Kidney (tissue), 14 donors: ENCODE results near the gene COL4A2. TPM values are rescaled to one million over a fixed set of nuclear protein-coding genes. Genes with fewer than 3 reads are reported as not detected.
A peak's percentile ranks its signal among the peaks of the same experiment; 100 is the strongest.

Experiments used
- DNase-seq, 5 donors: peaks; one replicate each; pipeline ENCODE4 v3.0.0-alpha.2; 2013 to 2020
- FAIRE-seq: peaks from 2 replicates; lab custom pipeline; 2012; peaks lifted over from hg19 to GRCh38; lab: Jason Lieb, UNC
- H3K27ac ChIP-seq, 2 donors: one replicate each; pipeline ENCODE4 v1.7.0; 2013; ENCODE audit warnings: low read depth in 2 of 2, low read length in 2 of 2, inconsistent platforms in 1 of 2
- H3K27me3 ChIP-seq: one replicate; pipeline ENCODE4 v1.7.1; 2013; ENCODE audit warnings: low read length, inconsistent platforms; ENCODE audit not compliant: control insufficient read depth, insufficient read depth
- H3K36me3 ChIP-seq, 3 donors: one replicate each; pipeline versions ENCODE4 v1.7.0 to v1.7.1; 2013; ENCODE audit warnings: low read length in 3 of 3, control low read depth in 1 of 3, inconsistent platforms in 1 of 3; ENCODE audit not compliant: insufficient read depth in 3 of 3, control insufficient read depth in 2 of 3
- H3K4me1 ChIP-seq, 3 donors: one replicate each; pipeline versions ENCODE4 v1.7.0 to v1.7.1; 2013; ENCODE audit warnings: low read length in 3 of 3, inconsistent platforms in 1 of 3, low read depth in 1 of 3; ENCODE audit not compliant: control insufficient read depth in 2 of 3, insufficient read depth in 2 of 3
- H3K4me3 ChIP-seq, 3 donors: one replicate each; pipeline versions ENCODE4 v1.7.0 to v1.8.1; 2013; ENCODE audit warnings: low read length in 3 of 3, control low read depth in 1 of 3, inconsistent platforms in 1 of 3
- H3K9ac ChIP-seq, 3 donors: one replicate each; pipeline versions ENCODE4 v1.7.0 to v1.7.1; 2013; ENCODE audit warnings: low read length in 3 of 3, control low read depth in 1 of 3, inconsistent platforms in 1 of 3
- H3K9me3 ChIP-seq, 3 donors: one replicate each; pipeline versions ENCODE4 v1.7.0 to v1.7.1; 2013; ENCODE audit warnings: low read length in 3 of 3, control low read depth in 1 of 3, inconsistent platforms in 1 of 3; ENCODE audit not compliant: control insufficient read depth in 2 of 3, insufficient read depth in 1 of 3
- CTCF ChIP-seq: IDR thresholded peaks from 3 replicates; pipeline ENCODE4 v1.5.1; 2012; ENCODE audit warnings: mild to moderate bottlenecking, moderate library complexity, borderline replicate concordance; ENCODE audit not compliant: insufficient read depth; ENCODE audit errors: extremely low read depth
- intact Hi-C: fragments of 100-400 bp; cut with DNase I; formaldehyde crosslinking; loops from one replicate; pipeline ENCODE4 v1.11.1; 2022
- polyA plus RNA-seq: library from polyadenylated mRNA; stranded (reverse); fragments of 350-450 nt; fragmentation: Illumina TruSeq; extraction: RNeasy Lipid Tissue Mini Kit (QIAGEN cat#74804); gene quantifications from one replicate; pipeline ENCODE4 v1.2.3, GENCODE V29; 2014; ENCODE audit warnings: low read depth, low replicate concordance; ENCODE audit not compliant: insufficient read depth
- total RNA-seq: library from RNA; stranded (reverse); fragmentation: NEBNext Ultra II Directional; extraction: Animal tissue kit (Norgen Biotek cat#: 25700); gene quantifications from one replicate; pipeline ENCODE4 v1.2.1, GENCODE V29; 2021
- donor health status: control.
- donor health status: control.
- donor health status: control.
- donor health status: control.
- donor health status: control.
- donor health status: DM: yes; HTN: yes; CAD: no.
- donor health status: Normal renal cell carcinoma (clear cell type).

The COL4A2 gene
- total and polyA plus RNA-seq, 2 donors from 2014 or later, result 126 to 265 TPM

DNA sequence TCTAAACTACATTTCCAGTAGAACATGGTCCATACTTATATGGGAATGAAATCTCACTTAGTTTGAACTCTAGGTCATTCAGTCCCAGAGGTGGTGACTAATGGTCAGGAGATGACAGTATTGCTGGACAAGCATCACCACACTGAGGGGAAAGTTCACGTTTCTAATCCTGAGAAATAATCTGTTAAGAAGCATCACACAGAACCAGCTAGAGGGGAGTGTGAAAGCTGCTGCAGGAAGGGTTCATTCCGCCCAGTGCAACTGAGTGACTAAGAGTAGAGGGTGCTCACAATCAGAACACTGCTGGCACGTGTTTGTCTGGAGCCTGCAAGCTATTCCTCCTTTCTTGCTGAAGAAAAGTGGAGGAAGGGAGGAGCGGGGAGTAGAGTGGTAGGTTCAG lies 2.8 kb upstream of the COL4A2 start:
- DNase-seq (no peak), FAIRE-seq (no peak)
- Histone ChIP-seq H3K9ac (peak overlapping the region in 1 of 3 donors; percentile 94), H3K4me1 (peaks cover 6 to 58% (median 33%) of the 10 kb centered on the region in 3 donors), H3K36me3 (peaks cover 0 to 3% (median 0%) of the 10 kb centered on the region in 3 donors), H3K4me3 (peak overlapping the region; percentile 71 to 93 (median 81)), H3K9me3 (no peaks in the 10 kb centered on the region), H3K27me3 (no peaks in the 10 kb centered on the region), H3K27ac (peak overlapping the region; percentile 89 to 94)
- intact Hi-C loops, result loop anchor here (10.0 kb wide), 1 partner anchor 111 kb away; no protein-coding TSS in a partner anchor
- no peak for TF ChIP-seq CTCF

GRCh38 chr13:110305001-110305400 lies 2.1 kb upstream of the COL4A2 start:
- no peaks in the 10 kb centered on the region for H3K9me3 ChIP-seq
- H3K4me3 ChIP-seq, result peak overlapping the region; percentile 71 to 93 (median 81)
- H3K36me3 ChIP-seq, result no peaks in the 10 kb centered on the region
- TF ChIP-seq CTCF, result no peak
- intact Hi-C loops, result loop anchor here (10.0 kb wide), 1 partner anchor 110 kb away; no protein-coding TSS in a partner anchor
- peaks cover 6 to 61% (median 36%) of the 10 kb centered on the region in 3 donors for H3K4me1 ChIP-seq
- FAIRE-seq (no peak), DNase-seq (no peak)
- peak overlapping the region; percentile 89 to 94 for H3K27ac ChIP-seq
- H3K9ac ChIP-seq, result peak overlapping the region; percentile 26 to 94 (median 80)
- H3K27me3 ChIP-seq, result no peaks in the 10 kb centered on the region

- Histone ChIP-seq H3K4me1 (peaks cover 6 to 59% (median 37%) of the 10 kb centered on the region in 3 donors), H3K27me3 (no peaks in the 10 kb centered on the region), H3K27ac (peak overlapping the region; percentile 89 to 94), H3K9ac (peak overlapping the region; percentile 61 to 94 (median 80)), H3K36me3 (no peaks in the 10 kb centered on the region), H3K4me3 (peak overlapping the region; percentile 71 to 93 (median 81)), H3K9me3 (no peaks in the 10 kb centered on the region)
- intact Hi-C loops, result loop anchor here (10.0 kb wide), 1 partner anchor 109 kb away; no protein-coding TSS in a partner anchor
- DNase-seq (no peak), FAIRE-seq (no peak)
- TF ChIP-seq CTCF, result no peak
Observed at GRCh38 chr13:110305544-110305943, 1.5 kb upstream of the COL4A2 start.

- Histone ChIP-seq H3K27ac (peak overlapping the region; percentile 89 to 94), H3K9ac (peak overlapping the region; percentile 80 to 94 (median 90)), H3K4me1 (peaks cover 6 to 58% (median 40%) of the 10 kb centered on the region in 3 donors), H3K4me3 (peak overlapping the region; percentile 71 to 93 (median 81)), H3K9me3 (no peaks in the 10 kb centered on the region), H3K27me3 (no peaks in the 10 kb centered on the region), H3K36me3 (no peaks in the 10 kb centered on the region)
- TF ChIP-seq CTCF, result no peak
- no peak for FAIRE-seq
- peak in 1 of 5 donors; percentile 71 for DNase-seq
- intact Hi-C loops, result loop anchor here (10.0 kb wide), 1 partner anchor 109 kb away; no protein-coding TSS in a partner anchor
Observed at GRCh38 chr13:110305949-110306339, 1.1 kb upstream of the COL4A2 start.
